ENCODE data around the gene P3H2.
A peak's percentile ranks its signal among the peaks of the same experiment; 100 is the strongest.

The P3H2 gene

GRCh38 chr3:190064659-190065058 is 56.0 kb downstream of the P3H2 start:
- no peak for TF ChIP-seq POLR2A (IDR thresholded peaks at IDR 0.05; ENCODE audit: low read depth, low read length)
- DNase-seq (ENCODE audit: insufficient read length, low spot score), result no peak
- peak; percentile 88 for FAIRE-seq

- FAIRE-seq (peak; percentile 97), DNase-seq (ENCODE audit: insufficient read length, low spot score) (peak; percentile 20)
- no peak for TF ChIP-seq POLR2A (IDR thresholded peaks at IDR 0.05; ENCODE audit: low read depth, low read length)
Measured at GRCh38 chr3:190064112-190064511, 56.6 kb downstream of the P3H2 start.

- FAIRE-seq (peak; percentile 81), DNase-seq (ENCODE audit: insufficient read length, low spot score) (no peak)
- TF ChIP-seq POLR2A (IDR thresholded peaks at IDR 0.05; ENCODE audit: low read depth, low read length), result no peak
Measured at GRCh38 chr3:190063490-190063889, 57.2 kb downstream of the P3H2 start.

GRCh38 chr3:190060192-190060775 is 60.4 kb downstream of the P3H2 start:
- no peak for TF ChIP-seq POLR2A (IDR thresholded peaks at IDR 0.05; ENCODE audit: low read depth, low read length)
- DNase-seq (ENCODE audit: insufficient read length, low spot score) (no peak), FAIRE-seq (no peak)

GRCh38 chr3:190059242-190059590 is 61.5 kb downstream of the P3H2 start:
- TF ChIP-seq POLR2A (IDR thresholded peaks at IDR 0.05; ENCODE audit: low read depth, low read length), result no peak
- DNase-seq (ENCODE audit: insufficient read length, low spot score) (no peak), FAIRE-seq (peak; percentile 69)

- DNase-seq (ENCODE audit: insufficient read length, low spot score) (no peak), FAIRE-seq (peak; percentile 93)
- no peak for TF ChIP-seq POLR2A (IDR thresholded peaks at IDR 0.05; ENCODE audit: low read depth, low read length)
Measured at GRCh38 chr3:190058521-190059241, 62.0 kb downstream of the P3H2 start.

GRCh38 chr3:190056742-190057141 is 64.0 kb downstream of the P3H2 start:
- no peak for TF ChIP-seq POLR2A (IDR thresholded peaks at IDR 0.05; ENCODE audit: low read depth, low read length)
- DNase-seq (ENCODE audit: insufficient read length, low spot score) (no peak), FAIRE-seq (no peak)

GRCh38 chr3:190055773-190056172 is 64.9 kb downstream of the P3H2 start:
- no peak for FAIRE-seq
- no peak for TF ChIP-seq POLR2A (IDR thresholded peaks at IDR 0.05; ENCODE audit: low read depth, low read length)
- DNase-seq (ENCODE audit: insufficient read length, low spot score), result no peak

GRCh38 chr3:190053919-190054672 is 66.6 kb downstream of the P3H2 start:
- no peak for TF ChIP-seq POLR2A (IDR thresholded peaks at IDR 0.05; ENCODE audit: low read depth, low read length)
- peak; percentile 99 for FAIRE-seq

GRCh38 chr3:190051641-190052040 is 69.1 kb downstream of the P3H2 start:
- DNase-seq (ENCODE audit: insufficient read length, low spot score), result no peak
- no peak for TF ChIP-seq POLR2A (IDR thresholded peaks at IDR 0.05; ENCODE audit: low read depth, low read length)
- FAIRE-seq, result peak; percentile 27

More at GRCh38 chr3:190053919-190054672, 66.6 kb downstream of the P3H2 start:
- peak; percentile 27 for DNase-seq (ENCODE audit: insufficient read length, low spot score)

GRCh38 chr3:190048932-190049441 is 71.7 kb downstream of the P3H2 start:
- FAIRE-seq, result peak; percentile 99
- no peak for DNase-seq (ENCODE audit: insufficient read length, low spot score)
- no peak for TF ChIP-seq POLR2A (IDR thresholded peaks at IDR 0.05; ENCODE audit: low read depth, low read length)

GRCh38 chr3:190044974-190045373 is 75.7 kb downstream of the P3H2 start:
- TF ChIP-seq POLR2A (IDR thresholded peaks at IDR 0.05; ENCODE audit: low read depth, low read length), result no peak
- FAIRE-seq, result no peak
- DNase-seq (ENCODE audit: insufficient read length, low spot score), result no peak

- no peak for TF ChIP-seq POLR2A (IDR thresholded peaks at IDR 0.05; ENCODE audit: low read depth, low read length)
- FAIRE-seq (peak; percentile 43), DNase-seq (ENCODE audit: insufficient read length, low spot score) (no peak)
Measured at GRCh38 chr3:190044142-190044541, 76.6 kb downstream of the P3H2 start.

- FAIRE-seq (peak; percentile 67), DNase-seq (ENCODE audit: insufficient read length, low spot score) (no peak)
- no peak for TF ChIP-seq POLR2A (IDR thresholded peaks at IDR 0.05; ENCODE audit: low read depth, low read length)
Measured at GRCh38 chr3:190043741-190044140, 77.0 kb downstream of the P3H2 start.
